DOHH2 (cell line): ENCODE results near the gene DTX4.

ENCODE experiments used
- H3F3A ChIP-seq: fragments of 200-600 bp; sonication (generic), shearing (Covaris generic); 2 replicates; pipeline ENCODE4 v1.6.0; 2016; ENCODE audit warnings: antibody characterized with exemption, mild to moderate bottlenecking; ENCODE audit not compliant: control insufficient read depth, insufficient read depth
- H3K27ac ChIP-seq: fragments of 200-600 bp; sonication (generic); 2 replicates; pipeline ENCODE4 v1.5.1; 2014; ENCODE audit warnings: low read depth, mild to moderate bottlenecking, low read length, moderate library complexity
- H3K27me3 ChIP-seq: fragments of 200-600 bp; sonication (generic); 2 replicates; pipeline ENCODE4 v1.6.1; 2014; ENCODE audit warnings: mild to moderate bottlenecking, low read length, mixed read lengths; ENCODE audit not compliant: control insufficient read depth
- H3K36me3 ChIP-seq: fragments of 200-600 bp; sonication (generic); 2 replicates; pipeline ENCODE4 v1.6.1; 2014; ENCODE audit warnings: mild to moderate bottlenecking, low read length, moderate library complexity, mixed read lengths; ENCODE audit not compliant: control insufficient read depth
- H3K4me1 ChIP-seq: fragments of 200-600 bp; sonication (generic); 2 replicates; pipeline ENCODE4 v1.6.1; 2014; ENCODE audit warnings: mild to moderate bottlenecking, low read length, mixed read lengths; ENCODE audit not compliant: control insufficient read depth
- H3K4me2 ChIP-seq: fragments of 200-600 bp; sonication (generic); 2 replicates; pipeline ENCODE4 v1.6.0; 2014; ENCODE audit warnings: mild to moderate bottlenecking, low read length, moderate library complexity
- H3K4me3 ChIP-seq: fragments of 200-600 bp; sonication (generic); 2 replicates; pipeline ENCODE4 v1.5.1; 2014; ENCODE audit warnings: mild to moderate bottlenecking, low read length, mixed read lengths
- H3K79me2 ChIP-seq: fragments of 200-600 bp; sonication (generic); 2 replicates; pipeline ENCODE4 v1.6.1; 2014; ENCODE audit warnings: mild to moderate bottlenecking, low read length, mixed read lengths; ENCODE audit not compliant: control insufficient read depth
- H3K9me2 ChIP-seq: fragments of 200-600 bp; sonication (generic); replicated peaks from 2 replicates; pipeline ENCODE4 v1.6.1; 2014; ENCODE audit warnings: mild to moderate bottlenecking, low read length, mixed read lengths; ENCODE audit not compliant: control insufficient read depth
- H3K9me3 ChIP-seq: fragments of 200-600 bp; sonication (generic); 2 replicates; pipeline ENCODE4 v1.6.1; 2014; ENCODE audit warnings: antibody characterized with exemption, low read length, mixed read lengths; ENCODE audit not compliant: control insufficient read depth, insufficient read depth
- H4K20me1 ChIP-seq: fragments of 200-600 bp; sonication (generic); 2 replicates; pipeline ENCODE4 v1.6.0; 2014; ENCODE audit warnings: low read depth, mild to moderate bottlenecking, antibody characterized with exemption, low read length, moderate library complexity; ENCODE audit not compliant: control insufficient read depth, insufficient read depth
- CTCF ChIP-seq: fragments of 200-600 bp; sonication (generic); IDR thresholded peaks from one replicate; pipeline ENCODE4 v1.5.1; 2014; ENCODE audit warnings: antibody characterized with exemption, mild to moderate bottlenecking, low read depth, low read length; ENCODE audit not compliant: poor library complexity, severe bottlenecking
- EZH2phosphoT487 ChIP-seq: fragments of 200-600 bp; sonication (generic); IDR thresholded peaks from 2 replicates; pipeline ENCODE4 v1.6.1; 2017; ENCODE audit warnings: borderline replicate concordance, mild to moderate bottlenecking, antibody characterized with exemption, low read length, moderate library complexity, mixed read lengths

Gene DTX4

GRCh38 chr11:59182457-59183151 lies 10.7 kb downstream of the DTX4 start:
- Histone ChIP-seq H3K9me2 (no peaks in the 10 kb centered on the region), H3K4me1 (no peaks in the 10 kb centered on the region), H3K4me3 (no peak overlapping the region), H4K20me1 (no peaks in the 10 kb centered on the region), H3K27ac (no peak overlapping the region), H3K4me2 (no peak overlapping the region), H3K9me3 (peaks cover 18% of the 10 kb centered on the region), H3K27me3 (no peaks in the 10 kb centered on the region), H3K36me3 (no peaks in the 10 kb centered on the region), H3K79me2 (no peaks in the 10 kb centered on the region), H3F3A (no peaks in the 10 kb centered on the region)
- TF ChIP-seq CTCF = peak; percentile 60
- no peak for TF ChIP-seq EZH2phosphoT487

GRCh38 chr11:59183771-59184170 lies 11.8 kb downstream of the DTX4 start:
- Histone ChIP-seq H3K4me2 (no peak overlapping the region), H3F3A (no peaks in the 10 kb centered on the region), H3K27ac (no peak overlapping the region), H4K20me1 (no peaks in the 10 kb centered on the region), H3K36me3 (no peaks in the 10 kb centered on the region), H3K9me3 (peaks cover 14% of the 10 kb centered on the region), H3K27me3 (no peaks in the 10 kb centered on the region), H3K79me2 (no peaks in the 10 kb centered on the region), H3K9me2 (no peaks in the 10 kb centered on the region), H3K4me3 (no peak overlapping the region), H3K4me1 (no peaks in the 10 kb centered on the region)
- TF ChIP-seq EZH2phosphoT487 = no peak
- no peak for TF ChIP-seq CTCF

GRCh38 chr11:59184691-59185339 lies 12.9 kb downstream of the DTX4 start:
- H3K4me3 ChIP-seq = no peak overlapping the region
- H3K9me2 ChIP-seq = no peaks in the 10 kb centered on the region
- TF ChIP-seq EZH2phosphoT487 (no peak), CTCF (no peak)
- no peak overlapping the region for H3K4me2 ChIP-seq
- H3K27me3 ChIP-seq = no peaks in the 10 kb centered on the region
- H4K20me1 ChIP-seq = no peaks in the 10 kb centered on the region
- no peaks in the 10 kb centered on the region for H3K79me2 ChIP-seq
- H3K9me3 ChIP-seq = peaks cover 6% of the 10 kb centered on the region; the same call in 1 of the 2 replicates
- no peaks in the 10 kb centered on the region for H3K36me3 ChIP-seq
- no peaks in the 10 kb centered on the region for H3K4me1 ChIP-seq
- no peak overlapping the region for H3K27ac ChIP-seq
- H3F3A ChIP-seq = no peaks in the 10 kb centered on the region
